KOPT-K1 (cell line): Measurements from ENCODE around the gene VEZF1.
"Not testable (repeated sequence)": the region's sequence is repeated elsewhere in the genome, so short reads cannot be mapped to it uniquely, and the experiment has no call there.

Source experiments
- H3K27ac ChIP-seq: fragments of 200-600 bp; sonication (generic); 2 replicates; pipeline ENCODE4 v1.5.1; 2016; ENCODE audit warnings: antibody characterized with exemption, mild to moderate bottlenecking, low read depth, low read length; ENCODE audit not compliant: poor library complexity, severe bottlenecking
- H3K36me3 ChIP-seq: fragments of 200-600 bp; sonication (generic); 2 replicates; pipeline ENCODE4 v1.5.1; 2017; ENCODE audit warnings: antibody characterized with exemption, mild to moderate bottlenecking, low read length, moderate library complexity; ENCODE audit not compliant: insufficient read depth
- H3K9me3 ChIP-seq: fragments of 200-600 bp; sonication (generic); 2 replicates; pipeline ENCODE4 v1.5.1; 2017; ENCODE audit warnings: antibody characterized with exemption, low read length, mild to moderate bottlenecking; ENCODE audit not compliant: insufficient read depth, poor library complexity, severe bottlenecking

VEZF1 gene

GRCh38 chr17:57986841-57987580 is 1.0 kb downstream of the VEZF1 start:
- Histone ChIP-seq H3K27ac (peak overlapping the region; percentile 79), H3K36me3 (peaks cover 33% of the 10 kb centered on the region), H3K9me3 (no peaks in the 10 kb centered on the region)

- peaks cover 47% of the 10 kb centered on the region for H3K36me3 ChIP-seq
- no peak overlapping the region for H3K27ac ChIP-seq
- H3K9me3 ChIP-seq = no peaks in the 10 kb centered on the region
Observed at GRCh38 chr17:57985675-57985974, 2.4 kb downstream of the VEZF1 start.

- Histone ChIP-seq H3K36me3 (peaks cover 52% of the 10 kb centered on the region), H3K9me3 (no peaks in the 10 kb centered on the region), H3K27ac (no peak overlapping the region)
Observed at GRCh38 chr17:57984936-57985674, 2.9 kb downstream of the VEZF1 start.

GRCh38 chr17:57984261-57984890 is 3.7 kb downstream of the VEZF1 start:
- Histone ChIP-seq H3K9me3 (no peaks in the 10 kb centered on the region), H3K27ac (no peak overlapping the region), H3K36me3 (peaks cover 60% of the 10 kb centered on the region)

- H3K36me3 ChIP-seq = peaks cover 69% of the 10 kb centered on the region
- H3K27ac ChIP-seq = no peak overlapping the region
- H3K9me3 ChIP-seq = no peaks in the 10 kb centered on the region
Observed at GRCh38 chr17:57983446-57983845, 4.6 kb downstream of the VEZF1 start.

GRCh38 chr17:57982452-57983170 is 5.4 kb downstream of the VEZF1 start:
- peaks cover 77% of the 10 kb centered on the region for H3K36me3 ChIP-seq
- H3K27ac ChIP-seq = no peak overlapping the region
- H3K9me3 ChIP-seq = no peaks in the 10 kb centered on the region

- H3K27ac ChIP-seq = no peak overlapping the region
- peaks cover 98% of the 10 kb centered on the region for H3K36me3 ChIP-seq
- no peaks in the 10 kb centered on the region for H3K9me3 ChIP-seq
Observed at GRCh38 chr17:57980522-57980921, 7.5 kb downstream of the VEZF1 start.

- H3K36me3 ChIP-seq = peaks cover 100% of the 10 kb centered on the region
- H3K27ac ChIP-seq = no peak overlapping the region
- no peaks in the 10 kb centered on the region for H3K9me3 ChIP-seq
Observed at GRCh38 chr17:57979076-57979475, 9.0 kb downstream of the VEZF1 start.

GRCh38 chr17:57976594-57976993 is 11.5 kb downstream of the VEZF1 start:
- H3K36me3 ChIP-seq = peaks cover 99% of the 10 kb centered on the region
- H3K9me3 ChIP-seq = no peaks in the 10 kb centered on the region
- H3K27ac ChIP-seq = no peak overlapping the region

GRCh38 chr17:57975044-57975443 is 13.0 kb downstream of the VEZF1 start:
- Histone ChIP-seq H3K36me3 (peaks cover 88% of the 10 kb centered on the region), H3K27ac (no peak overlapping the region), H3K9me3 (no peaks in the 10 kb centered on the region)

- H3K27ac ChIP-seq, H3K9me3 ChIP-seq: not testable (repeated sequence)
- H3K36me3 ChIP-seq = peaks cover 80% of the 10 kb centered on the region
Observed at GRCh38 chr17:57974053-57974824, 13.8 kb downstream of the VEZF1 start.

- H3K9me3 ChIP-seq = no peaks in the 10 kb centered on the region
- peaks cover 60% of the 10 kb centered on the region for H3K36me3 ChIP-seq
- no peak overlapping the region for H3K27ac ChIP-seq
Observed at GRCh38 chr17:57972151-57972550, 15.9 kb downstream of the VEZF1 start.

GRCh38 chr17:57971572-57971971 is 16.5 kb downstream of the VEZF1 start:
- Histone ChIP-seq H3K9me3 (no peaks in the 10 kb centered on the region), H3K27ac (no peak overlapping the region), H3K36me3 (peaks cover 54% of the 10 kb centered on the region)

- Histone ChIP-seq H3K36me3 (peaks cover 45% of the 10 kb centered on the region), H3K27ac (no peak overlapping the region)
Observed at GRCh38 chr17:57970710-57971109, 17.3 kb downstream of the VEZF1 start.

More at GRCh38 chr17:57970710-57971109, 17.3 kb downstream of the VEZF1 start:
- no peaks in the 10 kb centered on the region for H3K9me3 ChIP-seq
